WERI-Rb-1 (cell line): Measurements from ENCODE around the gene HDDC2.

Experiments used
- DNase-seq: peaks from one replicate; pipeline ENCODE4 v3.0.0-alpha.2; 2020
- H3K27ac ChIP-seq: fragments of 250-450 bp; sonication (Bioruptor Pico); 2 replicates; pipeline ENCODE4 v1.5.1; 2020; ENCODE audit warnings: mild to moderate bottlenecking, moderate library complexity
- H3K27me3 ChIP-seq: fragments of 250-450 bp; sonication (Bioruptor Pico); 2 replicates; pipeline ENCODE4 v1.5.1; 2021; ENCODE audit warnings: mild to moderate bottlenecking, low read depth, moderate library complexity; ENCODE audit not compliant: insufficient read depth, severe bottlenecking
- H3K36me3 ChIP-seq: fragments of 250-450 bp; sonication (Bioruptor Pico); 2 replicates; pipeline ENCODE4 v1.5.1; 2020; ENCODE audit warnings: mild to moderate bottlenecking, moderate library complexity
- H3K4me3 ChIP-seq: 2 replicates; pipeline ENCODE4 v1.5.1; 2011; ENCODE audit warnings: low read depth, mild to moderate bottlenecking, control low read depth, low read length
- H3K9me3 ChIP-seq: fragments of 250-450 bp; sonication (Bioruptor Pico); 2 replicates; pipeline ENCODE4 v1.5.1; 2021; ENCODE audit warnings: mild to moderate bottlenecking, moderate library complexity; ENCODE audit not compliant: severe bottlenecking
- TF ChIP-seq, protein P1 (sequence below): IDR thresholded peaks from 2 replicates; pipeline ENCODE4 v1.5.1; 2011; ENCODE audit warnings: low read depth, mild to moderate bottlenecking, control low read depth, inconsistent platforms, low read length

The HDDC2 gene

DNA sequence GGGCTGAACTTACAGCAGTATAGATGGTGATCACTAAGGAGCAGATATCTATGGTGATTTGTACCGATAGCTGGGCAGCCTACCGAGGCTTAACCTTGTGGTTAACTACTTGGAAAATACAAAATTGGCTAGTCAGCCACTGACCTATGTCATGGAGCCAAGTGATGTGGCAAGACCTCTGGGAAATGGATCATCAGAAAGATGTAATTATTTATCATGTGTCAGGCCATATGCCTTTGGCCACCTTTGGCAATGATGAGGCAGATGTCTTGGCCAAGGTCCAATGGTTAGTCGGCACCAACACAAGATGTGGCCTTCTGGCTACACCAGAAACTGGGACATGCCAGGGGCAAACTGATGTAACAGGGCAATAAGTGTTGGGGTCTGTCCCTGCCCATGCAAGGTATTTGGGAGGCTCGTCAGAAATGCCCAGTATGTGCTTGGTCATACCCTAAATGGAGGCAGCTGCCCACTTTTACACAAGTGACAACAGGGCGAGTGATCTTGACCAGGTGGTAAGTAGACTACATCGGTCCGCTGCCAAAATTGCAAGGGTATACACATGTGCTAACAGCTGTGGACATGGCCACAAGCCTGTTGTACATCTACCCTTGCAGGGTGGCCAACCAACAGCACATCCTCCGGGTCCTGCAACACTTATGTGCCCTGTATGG is 30.1 kb downstream of the HDDC2 start:
- DNase-seq: no peak
- TF ChIP-seq, protein P1, sequence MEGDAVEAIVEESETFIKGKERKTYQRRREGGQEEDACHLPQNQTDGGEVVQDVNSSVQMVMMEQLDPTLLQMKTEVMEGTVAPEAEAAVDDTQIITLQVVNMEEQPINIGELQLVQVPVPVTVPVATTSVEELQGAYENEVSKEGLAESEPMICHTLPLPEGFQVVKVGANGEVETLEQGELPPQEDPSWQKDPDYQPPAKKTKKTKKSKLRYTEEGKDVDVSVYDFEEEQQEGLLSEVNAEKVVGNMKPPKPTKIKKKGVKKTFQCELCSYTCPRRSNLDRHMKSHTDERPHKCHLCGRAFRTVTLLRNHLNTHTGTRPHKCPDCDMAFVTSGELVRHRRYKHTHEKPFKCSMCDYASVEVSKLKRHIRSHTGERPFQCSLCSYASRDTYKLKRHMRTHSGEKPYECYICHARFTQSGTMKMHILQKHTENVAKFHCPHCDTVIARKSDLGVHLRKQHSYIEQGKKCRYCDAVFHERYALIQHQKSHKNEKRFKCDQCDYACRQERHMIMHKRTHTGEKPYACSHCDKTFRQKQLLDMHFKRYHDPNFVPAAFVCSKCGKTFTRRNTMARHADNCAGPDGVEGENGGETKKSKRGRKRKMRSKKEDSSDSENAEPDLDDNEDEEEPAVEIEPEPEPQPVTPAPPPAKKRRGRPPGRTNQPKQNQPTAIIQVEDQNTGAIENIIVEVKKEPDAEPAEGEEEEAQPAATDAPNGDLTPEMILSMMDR: no peak
- H3K9me3 ChIP-seq: no peaks in the 10 kb centered on the region
- H3K27ac ChIP-seq: no peak overlapping the region
- no peaks in the 10 kb centered on the region for H3K36me3 ChIP-seq
- H3K4me3 ChIP-seq: no peak overlapping the region
- no peaks in the 10 kb centered on the region for H3K27me3 ChIP-seq

- TF ChIP-seq, protein P1: no peak
- DNase-seq: no peak
- no peak overlapping the region for H3K4me3 ChIP-seq
- no peaks in the 10 kb centered on the region for H3K9me3 ChIP-seq
- H3K27me3 ChIP-seq: no peaks in the 10 kb centered on the region
- H3K36me3 ChIP-seq: no peaks in the 10 kb centered on the region
- H3K27ac ChIP-seq: no peak overlapping the region
These were observed 31.4 kb downstream of the HDDC2 start for GRCh38 chr6:125270380-125270779.

DNA sequence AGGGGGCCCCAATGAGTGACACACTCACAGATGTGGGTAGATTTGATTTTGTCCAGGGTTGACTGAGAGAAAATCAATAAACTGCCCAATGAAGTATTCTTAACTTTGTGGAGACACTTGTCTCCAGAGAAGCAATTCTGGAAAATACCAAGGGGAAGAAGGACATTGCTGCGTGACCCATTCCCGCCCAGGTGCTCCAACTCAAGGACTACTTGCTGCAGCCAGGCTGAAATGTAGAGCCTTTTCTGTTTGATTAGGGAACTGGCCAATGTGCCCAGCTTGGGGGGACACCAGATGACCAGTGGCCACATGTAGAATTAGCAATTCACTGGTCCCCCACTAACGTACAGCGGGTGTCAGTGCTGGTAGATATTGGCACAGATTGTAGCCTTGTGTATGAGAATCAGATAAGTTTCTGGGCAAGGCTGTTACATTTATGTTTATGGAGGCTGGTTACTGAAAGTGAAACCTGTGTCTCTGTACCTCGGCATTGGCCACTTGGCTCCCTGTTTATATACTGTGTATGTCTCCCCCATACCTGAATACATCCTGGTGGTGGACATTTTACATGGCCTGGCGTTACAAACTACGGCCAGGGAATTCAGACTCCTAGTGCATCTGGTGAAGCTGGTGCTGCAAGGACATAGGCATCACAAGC is 32.3 kb downstream of the HDDC2 start:
- no peak for DNase-seq
- Histone ChIP-seq H3K9me3 (no peaks in the 10 kb centered on the region), H3K27ac (no peak overlapping the region), H3K27me3 (no peaks in the 10 kb centered on the region), H3K36me3 (no peaks in the 10 kb centered on the region), H3K4me3 (no peak overlapping the region)
- TF ChIP-seq, protein P1: no peak

- Histone ChIP-seq H3K27me3 (no peaks in the 10 kb centered on the region), H3K36me3 (no peaks in the 10 kb centered on the region), H3K4me3 (no peak overlapping the region), H3K9me3 (no peaks in the 10 kb centered on the region), H3K27ac (no peak overlapping the region)
- no peak for DNase-seq
- TF ChIP-seq, protein P1: no peak
These were observed 33.0 kb downstream of the HDDC2 start for GRCh38 chr6:125268765-125269164.

- TF ChIP-seq, protein P1: no peak
- no peak for DNase-seq
- Histone ChIP-seq H3K36me3 (no peaks in the 10 kb centered on the region), H3K27ac (no peak overlapping the region), H3K27me3 (no peaks in the 10 kb centered on the region), H3K4me3 (no peak overlapping the region), H3K9me3 (no peaks in the 10 kb centered on the region)
These were observed 33.8 kb downstream of the HDDC2 start for GRCh38 chr6:125267806-125268523.
